LoVo (cell line): ENCODE data around the gene ZFP1.

Experiments
- DNase-seq: peaks from one replicate; pipeline ENCODE4 v3.0.0-alpha.2; 2016; ENCODE audit warnings: low spot score

Gene ZFP1

DNA sequence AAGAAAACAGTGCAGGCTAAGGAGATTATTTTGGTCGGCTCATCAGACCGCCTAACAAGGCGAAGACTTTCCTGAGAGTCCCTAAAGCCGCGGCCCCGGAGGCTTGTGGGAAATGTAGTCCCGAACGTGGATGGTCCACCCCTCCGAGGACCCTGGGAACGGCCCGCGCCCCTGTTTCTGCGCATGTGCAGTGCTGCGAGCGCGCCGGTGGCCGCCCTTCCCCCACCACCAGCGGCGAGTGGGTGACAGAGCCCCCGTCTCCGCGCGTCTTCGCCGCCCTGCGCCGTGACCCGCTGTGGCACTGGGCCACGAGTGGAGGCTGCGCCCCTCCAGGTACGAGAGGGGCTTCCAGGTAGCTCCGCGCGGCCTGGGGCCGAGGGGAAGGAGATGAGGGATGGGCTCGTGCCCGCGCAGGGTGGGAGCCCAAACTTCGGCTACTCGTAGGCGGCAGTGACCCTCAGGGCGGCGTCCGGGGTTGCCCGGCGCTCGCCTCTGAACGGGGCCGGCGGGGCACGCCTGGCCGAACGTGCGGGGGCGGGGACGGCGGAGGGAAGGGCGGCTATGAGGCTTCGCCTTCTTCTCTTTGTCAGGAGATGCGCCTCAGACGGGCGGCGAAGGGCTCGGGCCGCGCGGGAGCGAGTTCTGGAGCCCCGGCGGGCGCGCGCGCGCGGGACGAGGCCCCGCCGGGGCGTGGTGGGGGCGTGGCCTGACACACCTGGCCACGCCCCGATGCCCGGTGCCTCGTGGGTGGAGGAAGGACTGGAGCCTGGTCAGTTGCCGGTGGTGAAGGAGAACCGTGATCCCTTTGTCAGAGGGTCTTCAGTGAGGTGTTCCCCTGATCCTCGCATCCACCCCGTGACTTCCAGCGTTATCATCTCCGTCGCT is at the start of gene ZFP1:
Gene ZFP1, plus strand, starts transcription at position 214 of the 885 bp plus-strand sequence. CDS start 4,428 bp downstream, outside the sequence.
- DNase-seq: peak; percentile 93

DNA sequence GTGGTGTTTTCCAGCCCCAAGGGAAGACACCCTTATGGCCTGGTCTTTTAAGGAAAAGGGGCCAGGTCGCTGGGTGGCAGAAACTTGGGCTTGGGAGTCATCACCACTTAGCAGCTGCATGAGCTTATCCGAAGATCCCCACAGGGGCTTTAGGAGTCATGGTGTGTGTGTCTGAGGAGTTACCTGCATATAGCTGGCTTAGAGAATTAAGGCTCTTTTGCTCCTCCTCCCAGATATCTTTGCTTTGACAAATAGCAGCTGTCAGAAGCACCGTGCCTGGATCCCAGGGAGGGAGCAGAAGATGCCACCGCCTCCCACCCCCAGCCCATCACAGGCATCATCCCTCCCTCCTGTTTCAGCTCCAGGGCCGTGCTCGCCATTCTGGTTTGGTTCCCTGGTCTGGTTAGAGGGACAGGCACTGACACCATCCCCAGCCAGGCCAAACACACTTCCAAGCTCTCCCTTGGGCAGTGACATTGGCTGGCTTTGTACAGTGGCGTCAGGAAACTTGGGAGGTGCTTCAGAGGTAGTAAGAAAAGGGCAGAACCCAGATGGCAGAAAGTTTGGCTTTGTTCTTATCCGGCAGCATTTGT is 49.2 kb upstream of the ZFP1 start:
- DNase-seq: no peak

DNA sequence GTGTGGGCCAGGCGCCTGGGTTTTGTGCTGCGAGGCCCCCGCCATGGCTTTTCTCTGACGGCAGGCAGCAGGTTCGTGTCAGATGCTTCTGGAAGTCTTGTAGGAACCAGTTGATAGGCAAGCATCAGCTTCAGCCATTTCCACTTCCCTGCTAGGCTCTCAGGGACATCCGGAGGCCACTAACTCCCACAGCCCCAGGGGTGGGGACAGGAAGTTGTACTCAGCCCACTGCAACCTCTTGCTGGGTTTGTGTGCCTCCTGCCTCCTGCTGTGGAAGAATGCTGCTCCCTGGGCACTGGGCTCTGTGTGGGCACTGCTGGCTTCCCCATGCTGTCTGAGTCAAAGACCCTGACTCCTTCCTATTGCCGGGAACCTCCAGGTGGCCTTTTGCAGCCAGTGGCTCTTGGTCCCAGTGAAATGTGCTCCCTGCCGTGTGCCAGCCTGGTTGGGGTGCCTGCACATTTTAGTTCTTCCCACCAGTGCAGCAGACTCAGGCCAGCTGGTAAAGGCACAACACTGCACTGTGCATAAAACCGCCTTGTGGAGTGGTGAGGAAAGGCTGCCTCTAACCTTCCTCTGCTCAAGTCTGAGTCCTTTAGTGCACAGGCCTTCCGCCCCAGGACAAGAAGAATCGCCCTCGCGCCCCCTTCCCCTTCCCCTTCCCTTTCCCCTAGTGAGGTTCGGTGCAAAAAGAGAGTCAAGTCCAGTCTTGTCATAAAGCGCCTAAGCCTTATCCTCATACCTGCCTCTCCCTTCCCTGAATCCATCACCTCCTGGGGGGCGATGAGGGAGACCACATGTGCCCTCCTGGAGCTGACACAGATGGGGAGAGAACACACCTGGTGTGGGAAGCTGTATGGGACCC is 48.4 kb upstream of the ZFP1 start:
- DNase-seq: no peak

DNA sequence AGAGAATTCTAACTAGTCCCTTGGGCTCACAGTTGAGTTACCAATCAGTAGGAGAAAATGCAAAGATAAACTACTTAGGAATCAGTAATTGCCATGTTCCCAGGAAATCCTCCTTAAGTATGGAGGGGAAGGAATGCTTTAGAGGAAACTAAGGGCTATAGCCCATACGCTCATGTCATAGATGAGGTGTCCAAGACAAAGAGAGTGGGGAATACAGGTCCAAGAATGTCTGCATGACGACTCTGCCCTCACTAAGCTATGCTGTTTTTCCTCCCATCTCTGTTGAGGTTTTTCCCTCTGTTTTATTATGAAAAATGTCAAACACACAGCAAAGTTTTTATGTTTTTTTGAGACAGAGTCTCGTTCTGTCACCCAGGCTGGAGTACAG is 47.7 kb upstream of the ZFP1 start:
- DNase-seq: no peak

DNA sequence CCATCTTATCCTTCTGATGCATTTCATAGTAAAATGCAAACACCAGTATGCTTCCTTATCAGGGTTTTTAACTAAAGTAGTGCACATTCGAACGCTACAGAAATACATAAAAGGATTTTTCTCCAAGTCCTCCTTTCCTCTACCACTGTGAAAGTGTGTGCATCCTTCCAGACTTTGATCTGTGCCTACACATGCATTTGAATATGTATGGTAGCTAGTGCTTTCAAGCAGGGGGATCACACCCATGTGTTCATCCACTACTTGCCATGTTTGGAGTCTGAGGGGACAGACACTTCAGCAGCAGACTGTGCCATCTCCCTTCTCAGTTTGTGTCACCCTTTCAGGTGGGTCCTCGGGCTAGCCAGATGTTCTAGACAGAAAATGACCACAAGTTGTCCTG is 46.7 kb upstream of the ZFP1 start:
- no peak for DNase-seq

DNA sequence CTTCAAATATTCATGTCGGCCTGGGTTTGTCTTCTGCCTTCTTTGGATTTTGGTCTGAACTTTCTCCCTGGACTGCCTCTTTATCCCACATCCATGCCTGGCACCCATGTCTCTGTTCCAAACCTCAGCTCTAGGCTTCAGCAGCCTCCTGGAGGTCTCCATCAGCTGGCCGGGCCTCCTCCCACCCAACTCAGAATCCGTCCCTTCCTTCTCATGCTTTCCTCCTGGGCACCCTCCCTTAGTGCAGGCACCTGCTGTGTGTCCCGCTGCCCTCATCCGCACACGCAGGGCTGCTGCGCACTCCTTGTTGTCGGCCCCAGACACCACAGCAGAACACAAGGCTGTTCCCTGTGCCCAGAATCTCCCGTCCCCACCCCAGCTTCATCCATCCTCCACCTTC is 45.7 kb upstream of the ZFP1 start:
- no peak for DNase-seq

DNA sequence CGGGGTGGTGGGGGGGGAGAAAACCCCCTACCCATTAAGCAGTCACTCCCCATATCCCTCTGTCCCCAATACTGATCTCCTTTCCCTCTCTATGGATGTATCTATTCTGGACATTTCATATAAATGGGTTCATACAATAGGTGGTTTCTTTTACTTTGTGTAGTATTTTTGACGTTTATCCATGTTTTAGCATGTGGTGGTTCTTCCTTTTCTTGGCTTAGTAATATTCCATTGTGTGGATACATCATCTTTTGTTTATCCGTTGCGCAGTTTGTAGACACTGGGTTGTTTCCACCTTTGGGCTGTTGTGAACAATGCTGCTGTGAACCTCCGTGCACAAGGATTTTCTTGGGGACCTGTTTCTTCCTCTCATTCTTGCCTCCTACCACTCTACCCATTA is 44.3 kb upstream of the ZFP1 start:
- DNase-seq: no peak

DNA sequence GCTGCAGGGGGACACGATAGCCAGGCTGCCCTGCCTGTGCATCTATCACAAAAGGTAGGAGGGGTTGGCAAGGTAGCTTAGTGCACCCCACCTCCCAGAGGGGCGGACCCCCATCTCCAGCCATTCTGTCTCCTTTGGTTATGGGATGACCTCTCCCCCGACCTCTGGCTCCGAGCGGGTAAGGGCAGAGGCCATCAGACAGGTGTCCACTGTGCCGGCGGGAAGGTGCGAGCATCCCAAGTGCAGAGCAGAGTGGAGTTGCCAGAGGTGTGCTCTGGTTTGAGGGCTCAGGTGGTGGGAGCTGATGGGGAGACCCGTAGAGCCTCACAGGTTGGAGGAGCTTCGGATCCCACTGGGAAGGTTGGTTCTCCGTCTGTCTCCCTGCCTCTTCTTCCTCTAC is 43.5 kb upstream of the ZFP1 start:
- no peak for DNase-seq

DNA sequence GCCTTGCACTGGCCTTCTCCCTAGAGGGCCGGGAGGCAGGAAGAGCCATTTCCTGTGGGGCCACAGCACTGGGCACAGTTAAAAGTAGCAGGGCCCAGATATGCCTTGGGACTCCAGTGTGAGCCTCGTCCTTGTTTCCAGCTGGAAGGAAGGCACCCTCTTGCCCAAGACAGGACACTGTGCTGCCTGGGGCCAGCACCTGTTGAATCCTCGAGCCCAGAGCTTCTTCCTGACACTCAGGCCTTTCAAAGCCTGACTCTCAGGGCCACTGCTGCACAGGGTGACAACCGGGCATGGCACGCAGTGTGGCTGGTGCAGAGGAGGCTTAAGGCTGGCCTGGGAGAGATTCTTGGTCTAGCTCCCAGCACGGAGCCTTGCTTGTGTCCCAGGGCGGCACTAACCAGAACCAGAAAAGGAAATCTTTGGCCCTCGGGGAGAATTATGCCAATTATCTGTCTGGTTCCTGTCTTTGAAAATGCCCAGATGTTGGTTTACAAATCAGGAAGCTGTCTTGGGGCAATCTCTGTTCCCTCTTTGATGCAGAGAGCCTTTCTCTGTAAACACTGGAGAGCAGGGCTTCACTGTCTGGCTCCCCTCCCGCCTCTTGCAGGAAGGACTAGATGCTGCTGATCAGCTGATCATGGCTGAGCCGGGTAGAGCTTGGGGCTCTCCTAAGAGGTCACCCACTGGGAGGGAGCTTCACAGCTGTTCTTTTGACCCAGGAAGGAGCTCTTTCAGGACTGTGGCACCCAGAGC is 42.8 kb upstream of the ZFP1 start:
- DNase-seq: no peak

DNA sequence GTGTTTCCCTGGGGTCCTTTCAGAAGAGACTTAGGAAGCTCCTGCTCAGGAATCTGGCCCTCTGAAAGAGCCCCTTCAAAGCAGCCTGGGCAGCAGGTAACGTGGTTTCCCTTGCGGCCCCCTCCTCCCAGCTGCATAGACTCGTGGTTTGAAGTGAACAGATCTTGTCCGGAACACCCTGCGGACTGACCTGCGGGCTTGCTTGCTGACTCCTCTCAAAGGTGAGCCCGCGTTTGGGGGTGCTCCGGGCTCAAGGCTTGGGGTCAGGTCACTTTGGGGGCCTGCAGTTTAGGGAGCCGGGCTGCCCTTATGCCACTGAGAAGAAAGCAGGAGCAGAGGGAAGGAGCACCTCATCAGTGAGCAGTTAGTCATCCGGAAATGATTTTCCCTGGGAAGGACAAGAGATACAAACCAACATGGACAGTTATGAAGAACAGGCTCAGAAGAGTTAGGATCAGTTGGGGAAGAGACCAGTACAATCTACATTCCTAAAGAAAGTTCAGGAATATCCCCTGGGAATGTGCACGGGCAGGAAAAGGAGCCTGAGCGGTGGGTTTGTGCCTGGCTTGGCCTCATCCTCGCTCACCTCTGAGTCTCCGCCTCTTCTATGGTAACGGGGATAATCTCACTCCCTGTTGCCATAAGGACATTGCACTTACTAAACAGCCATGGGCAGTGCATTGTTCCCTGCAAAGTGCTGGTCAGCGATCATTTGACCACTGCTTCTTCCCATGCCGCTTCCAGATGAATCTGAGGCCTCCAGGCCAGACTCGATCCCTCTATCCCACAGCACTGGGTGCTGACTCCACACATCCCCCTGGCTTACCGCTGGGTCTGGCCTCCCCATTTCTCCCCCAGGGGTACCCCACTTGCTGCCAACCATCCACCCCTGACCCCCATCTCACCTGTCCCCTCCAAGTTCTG is 41.7 kb upstream of the ZFP1 start:
- DNase-seq: no peak

DNA sequence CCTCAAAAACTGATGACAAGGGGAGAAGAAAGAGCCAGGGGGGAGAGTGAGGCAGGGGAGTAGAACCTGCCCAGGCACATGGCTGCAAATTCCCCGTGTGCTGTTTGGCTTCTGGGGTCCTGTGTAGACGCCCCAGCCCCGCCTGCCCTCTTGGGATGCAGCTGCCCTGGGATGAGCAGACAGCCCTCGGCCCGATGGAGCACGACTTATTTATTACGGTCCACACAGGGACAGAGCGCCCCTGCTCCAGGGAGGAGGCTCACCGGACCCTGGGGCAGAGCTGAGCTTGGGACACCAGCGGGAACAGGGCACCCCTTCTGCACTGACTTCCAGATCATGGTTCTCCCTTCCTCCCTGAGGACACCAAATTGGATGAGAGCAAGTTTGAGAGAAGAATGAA is 40.8 kb upstream of the ZFP1 start:
- no peak for DNase-seq

DNA sequence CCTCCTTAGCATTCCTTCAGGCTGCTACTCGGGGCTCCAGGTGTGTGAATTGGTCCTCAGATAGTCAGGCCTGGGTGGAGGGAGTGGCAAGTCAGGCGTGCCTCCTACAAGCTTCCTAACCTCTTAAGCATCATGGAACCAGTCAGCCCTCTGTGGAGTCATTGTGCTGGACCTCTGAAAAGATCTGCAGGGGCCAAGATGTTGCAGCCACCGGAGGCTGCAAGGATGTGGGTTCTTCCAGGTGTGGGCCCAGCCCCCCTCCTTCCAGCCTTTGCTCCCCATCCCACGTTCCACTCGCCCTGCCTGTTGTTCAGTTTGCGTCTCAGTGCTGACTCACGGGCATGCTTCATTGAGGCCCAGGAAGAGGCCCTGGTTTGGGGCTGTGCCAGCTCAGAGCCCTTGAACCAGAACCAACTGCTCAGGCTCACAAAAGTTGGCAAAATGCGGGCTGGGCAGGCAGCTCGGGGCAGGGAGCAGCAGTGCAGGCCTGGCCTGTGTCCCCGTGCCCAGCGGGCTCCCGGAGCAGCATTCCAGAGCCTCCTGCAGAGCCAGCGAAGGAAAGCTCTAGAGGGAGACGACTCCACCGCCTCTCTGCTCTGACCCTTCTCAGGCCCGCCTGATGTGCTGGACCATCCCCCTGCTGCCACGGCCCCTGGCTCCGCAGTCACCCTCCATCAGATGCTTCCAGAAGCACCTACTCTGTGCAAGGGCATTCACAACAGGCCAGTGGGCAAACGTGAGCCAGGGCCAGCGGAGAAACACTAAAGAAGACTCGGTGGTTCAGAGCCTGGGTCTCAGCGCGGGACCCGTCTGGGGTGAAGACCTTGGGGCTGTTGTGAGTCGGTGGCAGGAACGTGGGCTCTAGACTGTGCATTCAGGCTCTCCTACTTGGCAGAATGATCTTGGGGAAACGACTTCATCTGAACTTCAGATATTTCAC is 39.3 kb upstream of the ZFP1 start:
- DNase-seq: peak; percentile 54

DNA sequence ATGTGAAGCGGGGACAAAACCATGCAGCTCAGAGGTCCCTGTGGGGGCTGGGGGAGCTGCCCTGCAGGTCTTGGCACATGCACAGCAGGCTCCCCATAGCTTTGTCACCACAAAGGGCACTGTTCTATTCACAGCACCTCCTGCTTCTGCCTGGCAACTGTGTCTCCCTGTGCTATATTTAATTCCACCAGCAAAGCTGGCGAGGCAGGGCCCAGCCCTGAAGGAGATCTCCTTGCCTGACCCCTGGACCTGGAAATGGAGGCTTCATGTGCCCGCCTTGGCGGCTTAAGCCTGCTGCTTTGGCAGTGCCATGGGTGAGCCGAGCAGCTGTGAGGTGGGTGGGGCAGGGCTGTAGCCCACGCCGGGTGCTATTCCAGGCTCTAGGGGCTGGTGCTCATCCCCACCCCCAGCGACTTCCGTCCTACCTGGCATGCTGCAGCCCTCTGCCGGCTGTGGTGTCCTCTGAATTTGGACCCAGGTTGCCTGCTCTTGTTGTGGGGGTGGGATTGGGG is 38.5 kb upstream of the ZFP1 start:
- DNase-seq: no peak

DNA sequence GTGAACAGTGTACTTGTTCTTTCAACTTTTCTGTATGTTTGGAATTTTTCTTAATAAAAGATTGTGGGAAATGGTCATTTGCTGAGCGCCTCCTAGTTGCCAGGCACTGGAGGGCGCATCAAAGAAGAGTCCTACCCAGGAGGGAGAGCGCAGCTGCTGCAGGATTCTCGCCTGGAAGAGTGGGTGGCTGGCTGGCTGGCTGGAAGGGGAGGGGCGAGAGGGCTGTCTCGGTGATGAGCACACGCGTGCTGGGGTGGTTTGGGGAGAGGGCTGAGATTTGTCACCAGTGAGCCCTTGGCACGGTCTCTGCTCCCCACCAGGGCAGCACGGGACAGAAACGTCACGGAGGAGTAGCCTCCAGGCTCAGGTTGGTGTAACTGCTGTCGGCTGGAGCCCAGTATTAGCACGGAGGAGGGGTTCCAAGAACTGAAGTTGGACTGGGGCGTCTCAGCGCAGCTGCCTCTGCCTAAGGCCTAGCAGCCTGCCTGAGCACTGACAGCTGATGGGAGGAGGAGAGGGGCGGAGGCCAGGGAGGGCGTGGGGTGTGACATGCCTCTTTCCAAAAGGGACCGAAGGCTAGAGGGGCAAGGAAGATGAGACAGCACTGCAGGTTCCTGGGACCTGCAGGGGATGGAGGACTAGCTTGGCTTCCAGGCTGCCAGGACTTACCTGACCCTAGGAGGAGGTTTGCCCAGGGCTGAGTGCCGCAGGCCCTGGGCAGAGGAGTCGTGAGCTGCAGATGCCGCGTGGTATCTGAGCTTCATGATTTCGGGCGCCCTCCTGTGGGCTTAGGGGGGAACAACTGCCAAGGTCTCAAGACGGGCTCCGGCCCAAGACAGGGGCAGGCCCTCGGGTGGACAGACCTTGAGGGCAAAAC is 37.4 kb upstream of the ZFP1 start:
- DNase-seq: peak; percentile 84

DNA sequence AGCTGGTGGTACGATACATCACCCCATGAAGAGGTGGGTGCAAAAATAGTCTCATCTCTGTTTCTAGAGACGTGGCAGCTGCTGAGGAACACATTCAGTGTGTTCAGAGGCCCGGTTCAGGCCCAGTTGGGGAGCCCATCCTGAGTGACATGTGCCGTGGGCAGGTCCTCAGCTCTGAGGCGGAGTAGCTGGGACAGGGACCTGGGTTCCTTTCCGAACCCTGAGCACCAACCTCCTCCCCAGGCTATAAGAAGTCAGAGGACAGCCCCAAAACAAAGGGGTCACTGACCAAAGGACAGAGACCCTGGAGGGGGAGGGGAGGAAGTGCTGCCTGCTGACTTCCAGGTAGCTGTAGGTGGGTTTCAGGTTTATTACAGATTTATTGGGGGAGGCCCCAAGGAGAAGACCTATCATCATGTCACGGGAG is 36.8 kb upstream of the ZFP1 start:
- no peak for DNase-seq

DNA sequence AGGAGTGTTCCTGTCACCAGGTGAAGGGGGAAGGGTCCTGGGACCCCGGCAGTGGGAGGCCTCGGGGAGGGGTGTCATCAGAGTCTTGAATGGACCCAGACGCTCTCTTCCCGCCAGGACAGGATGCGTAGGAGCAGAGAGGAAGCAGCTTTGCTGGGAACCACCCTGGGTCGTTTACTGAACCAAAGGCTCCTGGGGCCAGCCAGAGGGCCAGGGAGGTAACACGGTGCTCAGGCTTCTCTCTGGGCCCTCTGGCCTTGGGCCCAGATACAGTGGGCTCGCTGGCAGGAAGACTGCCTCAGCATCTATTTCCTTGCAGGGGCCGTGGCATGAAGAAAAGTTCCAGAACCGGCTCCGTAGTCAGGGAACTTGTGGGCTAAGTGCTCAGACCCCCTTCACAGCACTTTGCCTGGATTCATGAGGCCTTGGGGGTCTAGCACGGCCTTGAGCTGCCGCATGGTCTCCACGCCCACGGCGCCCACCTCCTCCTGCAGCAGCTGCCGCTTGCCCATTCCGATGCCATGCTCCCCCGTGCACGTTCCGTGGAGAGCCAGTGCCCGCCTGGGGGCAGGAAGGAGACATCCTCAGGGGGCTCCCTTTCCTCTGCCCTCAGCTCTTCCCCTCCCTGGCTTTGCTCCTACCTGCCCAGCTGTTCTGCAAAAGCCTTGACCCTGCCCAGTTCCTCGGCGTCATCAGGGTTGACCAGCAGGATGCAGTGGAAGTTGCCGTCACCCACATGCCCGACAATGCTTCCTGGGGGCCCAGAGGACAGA is 36.2 kb upstream of the ZFP1 start:
- DNase-seq: no peak

DNA sequence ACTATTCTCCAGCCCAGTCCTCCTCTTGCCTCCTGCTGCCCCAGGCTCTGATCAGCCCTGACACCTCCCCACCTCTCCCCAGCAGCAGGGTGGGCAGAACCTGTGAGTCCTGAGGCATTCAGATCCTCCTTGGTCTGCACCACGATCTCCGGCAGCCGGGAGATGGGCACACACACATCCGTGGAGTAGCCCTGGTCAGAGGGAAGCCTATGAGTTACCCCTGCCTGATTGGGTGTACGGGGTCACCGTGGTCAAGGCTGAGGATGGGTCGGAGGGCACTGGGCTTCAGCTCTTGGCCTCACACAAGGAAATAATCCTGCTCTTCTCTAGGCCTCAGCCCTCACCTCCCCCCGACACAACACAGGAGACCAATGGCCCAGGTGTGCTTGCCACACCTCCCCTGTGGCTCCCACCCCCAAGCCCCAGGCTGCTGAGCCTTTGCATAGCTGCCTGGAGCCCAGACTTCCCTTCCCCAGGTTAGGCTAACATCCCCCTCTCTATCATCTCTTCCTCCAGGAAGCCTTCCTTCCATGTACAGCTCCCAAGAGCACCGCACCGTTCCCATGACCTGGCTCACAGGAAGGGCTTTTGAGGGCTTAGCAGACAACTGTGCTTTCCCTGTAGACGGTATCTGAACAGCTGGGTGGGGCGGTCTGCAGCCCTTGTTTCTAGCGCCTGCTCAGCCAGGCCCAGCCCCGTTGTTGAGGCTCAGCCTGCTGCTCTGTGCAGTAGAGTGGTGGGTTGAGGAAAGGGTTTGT is 35.4 kb upstream of the ZFP1 start:
- DNase-seq: no peak
